Measurements from ENCODE around the gene CCM2L.

CCM2L gene

DNA sequence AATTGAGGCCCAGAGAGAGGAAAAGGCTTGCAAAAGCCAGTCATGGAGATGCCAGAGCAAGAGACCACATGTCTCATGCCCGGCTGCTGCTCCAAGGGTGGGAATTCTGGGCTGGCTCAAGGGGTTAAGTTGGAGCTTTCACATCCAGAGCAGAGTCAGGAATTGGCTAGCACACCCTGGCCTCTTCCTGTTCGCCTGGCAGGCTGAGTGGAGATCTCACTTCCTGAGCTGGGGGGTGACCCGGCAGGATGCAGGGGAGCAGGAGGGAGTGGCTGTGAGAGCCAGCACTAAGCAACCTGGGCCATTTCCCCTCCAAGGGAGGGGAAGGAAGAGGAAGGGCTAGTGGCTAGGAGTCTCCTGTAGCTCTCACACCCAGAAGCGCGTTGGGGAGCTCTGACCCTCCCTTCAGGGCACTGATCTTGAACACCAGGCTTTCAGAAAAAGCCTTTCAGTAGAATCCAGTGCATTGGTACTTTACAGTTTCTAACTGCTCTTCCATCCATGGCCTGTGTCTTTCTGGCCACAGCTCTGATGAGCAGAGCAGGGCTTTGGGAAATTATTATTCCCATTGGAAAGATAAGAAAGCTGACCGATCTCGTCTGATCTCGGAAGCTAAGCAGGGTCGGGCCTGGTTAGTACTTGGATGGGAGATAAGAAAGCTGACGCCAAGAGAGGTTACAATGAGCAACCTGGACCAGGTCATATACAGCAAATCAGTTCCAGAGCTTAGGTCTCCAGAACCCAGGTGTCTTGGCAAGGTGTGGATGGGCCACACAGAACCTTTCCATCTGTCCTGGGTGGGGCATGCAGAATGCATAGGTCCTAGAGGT is 2.2 kb upstream of the CCM2L start:
- no peak for TF ChIP-seq ZNF274 (IDR thresholded peaks at IDR 0.05; ENCODE audit: low read depth, low read length)
- H3K4me3 ChIP-seq (ENCODE audit: low read length): no peak overlapping the region

DNA sequence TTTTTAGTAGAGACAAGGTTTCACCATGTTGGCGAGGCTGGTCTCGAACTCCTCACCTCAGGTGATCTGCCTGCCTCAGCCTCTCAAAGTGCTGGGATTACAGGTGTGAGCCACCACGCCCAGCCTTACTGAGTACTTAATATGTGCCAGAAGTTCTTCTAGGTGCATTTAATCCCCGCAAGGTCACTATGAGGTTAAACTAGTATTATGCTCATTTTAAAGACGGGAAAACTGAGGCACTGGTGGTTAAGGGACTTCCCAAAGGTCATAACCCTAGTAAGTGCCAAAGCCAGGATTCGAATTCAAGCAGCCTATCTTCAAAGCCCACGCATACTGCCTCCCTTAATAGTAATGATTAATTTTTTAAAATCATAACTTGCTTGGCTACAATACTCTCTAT is 674 bp upstream of the CCM2L start:
- TF ChIP-seq ZNF274 (IDR thresholded peaks at IDR 0.05; ENCODE audit: low read depth, low read length): no peak
- H3K4me3 ChIP-seq (ENCODE audit: low read length): no peak overlapping the region

DNA sequence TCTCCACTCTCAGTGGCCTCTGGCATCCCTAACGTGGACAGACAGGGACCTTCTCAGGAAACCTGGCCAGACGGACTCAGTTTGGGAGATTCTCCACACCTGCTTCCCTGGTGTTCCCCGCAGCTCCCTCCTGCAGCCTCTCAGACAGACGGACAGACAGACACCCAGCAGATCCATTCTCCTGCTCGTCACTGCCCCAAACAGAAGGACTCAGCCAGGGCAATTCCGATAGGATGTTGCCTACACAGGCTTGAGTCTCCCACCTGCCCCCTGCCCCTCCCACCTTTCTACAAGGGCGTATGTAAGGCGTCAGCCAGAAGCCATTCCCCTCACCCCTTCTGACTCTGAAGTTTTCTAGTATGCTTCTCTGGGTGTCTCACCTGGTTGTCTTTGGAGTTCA is 428 bp downstream of the CCM2L start:
- no peak overlapping the region for H3K4me3 ChIP-seq (ENCODE audit: low read length)
- TF ChIP-seq ZNF274 (IDR thresholded peaks at IDR 0.05; ENCODE audit: low read depth, low read length): no peak

- TF ChIP-seq ZNF274 (IDR thresholded peaks at IDR 0.05; ENCODE audit: low read depth, low read length): no peak
- H3K4me3 ChIP-seq (ENCODE audit: low read length): no peak overlapping the region
Measured at GRCh38 chr20:32012159-32012688, 2.0 kb downstream of the CCM2L start.

DNA sequence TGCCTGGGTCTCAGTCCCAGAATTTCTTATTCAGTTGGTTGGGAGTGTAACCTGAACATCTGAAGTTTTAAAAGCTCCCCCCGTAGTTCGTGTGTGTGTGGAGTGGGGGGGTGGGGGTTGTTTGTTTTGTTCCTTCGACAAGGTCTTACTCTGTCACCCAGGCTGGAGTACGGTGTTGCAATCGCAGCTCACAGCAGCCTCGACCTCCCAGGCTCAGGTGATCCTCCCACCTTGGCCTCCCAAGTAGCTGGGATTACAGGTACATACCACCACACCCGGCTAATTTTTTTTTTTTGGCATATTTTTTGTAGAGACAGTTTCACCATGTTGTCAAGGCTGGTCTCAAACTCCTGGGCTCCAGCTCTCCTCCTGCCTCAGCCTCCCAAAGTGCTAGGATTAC is 3.1 kb downstream of the CCM2L start:
- H3K4me3 ChIP-seq (ENCODE audit: low read length): no peak overlapping the region
- no peak for TF ChIP-seq ZNF274 (IDR thresholded peaks at IDR 0.05; ENCODE audit: low read depth, low read length)

GRCh38 chr20:32017711-32018251 is 7.5 kb downstream of the CCM2L start:
- H3K4me3 ChIP-seq (ENCODE audit: low read length): no peak overlapping the region
- TF ChIP-seq ZNF274 (IDR thresholded peaks at IDR 0.05; ENCODE audit: low read depth, low read length): no peak

- TF ChIP-seq ZNF274 (IDR thresholded peaks at IDR 0.05; ENCODE audit: low read depth, low read length): no peak
- peak overlapping the region; percentile 35; the same call in 1 of the 2 replicates for H3K4me3 ChIP-seq (ENCODE audit: low read length)
Measured at GRCh38 chr20:32018269-32019155, 8.3 kb downstream of the CCM2L start.

DNA sequence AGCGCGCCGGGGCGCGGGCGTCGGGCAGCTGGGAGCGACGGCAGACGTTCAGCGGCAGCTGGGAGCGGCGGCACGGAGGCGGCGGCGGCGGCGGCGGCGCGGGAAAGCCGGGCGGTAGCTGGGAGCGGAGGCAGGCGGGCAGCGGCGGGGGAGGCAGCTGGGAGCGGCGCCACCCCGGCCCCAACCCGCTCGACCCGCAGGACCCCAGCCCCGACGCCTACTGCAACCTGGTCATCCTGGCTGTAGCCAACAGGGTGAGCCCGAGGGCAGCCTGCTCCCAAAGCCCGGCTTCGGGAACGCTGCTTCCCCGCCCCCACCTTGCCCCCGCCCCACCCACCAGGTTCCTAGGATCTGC is 8.9 kb downstream of the CCM2L start:
- no peak overlapping the region for H3K4me3 ChIP-seq (ENCODE audit: low read length)
- no peak for TF ChIP-seq ZNF274 (IDR thresholded peaks at IDR 0.05; ENCODE audit: low read depth, low read length)

DNA sequence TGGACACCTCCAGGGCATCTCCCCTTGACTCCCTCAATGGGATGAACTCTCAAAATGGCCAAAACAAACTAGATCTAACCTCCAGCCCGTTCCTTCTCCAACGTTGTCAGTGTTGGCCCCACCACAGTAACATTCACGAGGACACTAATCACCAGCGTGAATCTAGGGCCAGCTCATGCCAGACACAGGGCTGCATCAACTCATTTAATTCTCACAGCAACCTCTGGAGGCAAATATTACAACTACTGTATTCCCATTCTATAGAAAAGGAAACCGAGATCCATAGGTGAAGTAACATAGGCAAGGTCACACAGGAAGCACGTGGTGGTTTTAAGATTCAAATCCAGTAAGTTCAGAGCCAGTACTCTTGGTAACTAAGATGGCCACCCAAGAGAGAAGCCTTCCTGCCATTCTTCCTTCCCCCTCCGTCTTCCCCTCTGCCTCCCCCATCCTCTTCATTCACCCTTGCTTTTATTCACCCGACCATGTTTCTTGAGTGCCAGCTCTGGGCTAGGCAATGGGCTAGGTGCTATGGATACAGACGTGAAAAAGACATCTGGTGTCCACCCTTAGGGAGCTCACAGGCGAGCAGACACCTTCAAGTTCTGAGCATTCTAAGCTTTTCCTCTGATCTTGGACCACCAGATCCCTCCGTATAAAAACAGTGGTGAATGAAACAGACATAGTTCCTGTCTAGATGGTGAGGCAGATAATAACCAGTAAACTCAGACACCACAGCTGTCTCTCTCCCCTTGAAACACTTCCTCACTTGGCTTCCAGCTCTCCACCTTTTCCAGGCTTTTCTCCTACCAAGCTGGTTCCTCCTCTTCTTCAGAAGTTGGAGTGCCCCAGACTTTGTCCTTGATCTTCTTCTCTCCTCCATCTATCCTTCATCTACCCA is 9.6 kb downstream of the CCM2L start:
- TF ChIP-seq ZNF274 (IDR thresholded peaks at IDR 0.05; ENCODE audit: low read depth, low read length): no peak
- no peak overlapping the region for H3K4me3 ChIP-seq (ENCODE audit: low read length)

DNA sequence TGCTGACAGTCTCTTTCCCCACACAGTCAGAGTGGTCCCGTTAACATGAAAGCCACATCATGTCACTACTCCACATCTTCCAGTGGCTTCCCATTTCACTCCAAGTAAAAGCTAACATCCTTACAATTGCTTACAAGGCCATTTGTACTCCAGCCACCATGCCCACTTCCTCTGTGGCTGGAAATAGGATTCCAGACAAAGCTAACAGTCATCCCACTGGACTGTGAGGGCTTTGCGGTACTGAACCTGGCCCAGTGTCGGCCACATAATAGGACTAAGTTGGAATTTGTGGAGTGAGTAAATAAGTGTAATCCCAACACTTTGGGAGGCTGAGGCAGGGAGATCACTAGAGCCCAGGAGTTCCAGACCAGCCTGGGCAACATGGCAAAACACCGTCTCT is 10.9 kb downstream of the CCM2L start:
- no peak overlapping the region for H3K4me3 ChIP-seq (ENCODE audit: low read length)

DNA sequence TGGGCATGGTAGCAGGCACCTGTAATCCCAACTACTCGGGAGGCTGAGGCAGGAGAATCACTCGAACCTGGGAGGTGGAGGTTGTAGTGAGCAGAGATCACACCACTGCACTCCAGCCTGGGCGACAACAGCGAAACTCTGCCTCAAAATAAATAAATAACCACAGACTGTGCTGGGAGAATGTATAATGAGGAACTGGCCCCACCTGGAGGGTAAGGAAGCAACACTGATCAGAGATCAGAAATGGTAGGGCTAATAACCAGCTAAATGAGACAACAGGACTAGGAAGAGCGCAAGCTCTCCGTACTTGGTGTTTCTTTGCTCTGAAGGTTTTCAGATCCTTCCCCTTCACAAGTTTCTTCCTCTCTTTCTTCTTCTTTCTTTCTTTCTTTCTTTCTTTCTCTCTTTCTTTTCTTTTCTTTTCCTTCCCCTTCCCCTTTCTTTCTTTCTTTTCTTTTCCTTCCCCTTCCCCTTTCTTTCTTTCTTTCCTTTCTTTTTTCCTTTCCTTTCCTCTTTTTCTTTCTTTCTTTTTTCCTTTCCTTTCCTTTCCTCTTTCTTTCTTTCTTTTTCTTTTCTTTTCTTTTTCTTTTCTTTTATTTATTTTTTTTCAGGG is 14.6 kb downstream of the CCM2L start:
- no peak for TF ChIP-seq ZNF274 (IDR thresholded peaks at IDR 0.05; ENCODE audit: low read depth, low read length)

More for the DNA sequence above, 10.9 kb downstream of the CCM2L start:
- TF ChIP-seq ZNF274 (IDR thresholded peaks at IDR 0.05; ENCODE audit: low read depth, low read length): no peak

GRCh38 chr20:32027643-32028042 is 17.4 kb downstream of the CCM2L start:
- TF ChIP-seq ZNF274 (IDR thresholded peaks at IDR 0.05; ENCODE audit: low read depth, low read length): no peak
- H3K4me3 ChIP-seq (ENCODE audit: low read length): no peak overlapping the region

More for the DNA sequence above, 14.6 kb downstream of the CCM2L start:
- no peak overlapping the region for H3K4me3 ChIP-seq (ENCODE audit: low read length)
